HEK293 (cell line): ENCODE data around the gene AJUBA.

Experiments
- CTCF ChIA-PET: fragments of 350-600 bp; formaldehyde crosslinking; extraction: SDS; loops from one replicate; lab custom pipeline; 2021; ENCODE audit warnings: antibody characterized with exemption; lab: Yijun Ruan, JAX
- POLR2A ChIA-PET: fragments of 300-600 bp; formaldehyde crosslinking; extraction: SDS; loops from one replicate; lab custom pipeline; 2020; ENCODE audit warnings: antibody characterized with exemption, inconsistent platforms; lab: Yijun Ruan, JAX
- H3K27ac ChIP-seq: fragments of 200-500 bp; sonication (Bioruptor generic); 2 replicates; pipeline ENCODE4 v1.5.1; 2014; ENCODE audit warnings: low read depth, low read length, control low read depth, inconsistent platforms; ENCODE audit errors: extremely low read depth
- H3K36me3 ChIP-seq, 2 experiments: fragments of 200-500 bp in 1 of 2; sonication (Bioruptor generic) in 1 of 2; 1 replicate in 1 of 2; 2 replicates in 1 of 2; pipeline ENCODE4 v1.5.1; 2014 to 2017; ENCODE audit warnings: inconsistent platforms in 2 of 2, low read length in 2 of 2; ENCODE audit not compliant: control insufficient read depth in 2 of 2, insufficient read depth in 1 of 2
- H3K4me1 ChIP-seq: fragments of 200-500 bp; sonication (Bioruptor generic); 2 replicates; pipeline ENCODE4 v1.5.1; 2014; ENCODE audit warnings: mild to moderate bottlenecking, low read length, inconsistent platforms; ENCODE audit not compliant: control insufficient read depth, insufficient read depth
- H3K4me3 ChIP-seq: 2 replicates; pipeline ENCODE4 v1.5.1; 2011; ENCODE audit warnings: low read depth, mild to moderate bottlenecking, control low read depth, low read length, moderate library complexity
- H3K9me3 ChIP-seq: fragments of 200-500 bp; sonication (Bioruptor generic); 2 replicates; pipeline ENCODE4 v1.5.1; 2014; ENCODE audit warnings: low read depth, low read length, inconsistent platforms; ENCODE audit not compliant: control insufficient read depth, insufficient read depth
- BCL11A ChIP-seq: fragments of 450-650 bp; formaldehyde crosslinking; IDR thresholded peaks from 2 replicates; pipeline ENCODE4 v1.5.1; 2016; ENCODE audit warnings: low read depth, missing biosample characterization, missing genetic modification characterization
- CTCF ChIP-seq: fragments of 450-650 bp; formaldehyde crosslinking; IDR thresholded peaks from 2 replicates; pipeline ENCODE4 v1.5.1; 2016; ENCODE audit warnings: missing biosample characterization, missing genetic modification characterization
- EGR2 ChIP-seq: fragments of 450-650 bp; formaldehyde crosslinking; IDR thresholded peaks from 2 replicates; pipeline ENCODE4 v1.5.1; 2016; ENCODE audit warnings: low read depth, missing biosample characterization, missing genetic modification characterization
- HIC1 ChIP-seq: fragments of 450-650 bp; formaldehyde crosslinking; IDR thresholded peaks from 2 replicates; pipeline ENCODE4 v1.5.1; 2016; ENCODE audit warnings: missing biosample characterization, missing genetic modification characterization
- IKZF3 ChIP-seq: fragments of 450-650 bp; IDR thresholded peaks from 2 replicates; pipeline ENCODE4 v1.5.0; 2018; ENCODE audit warnings: missing biosample characterization, mild to moderate bottlenecking, missing genetic modification characterization, moderate library complexity
- KLF16 ChIP-seq: fragments of 450-650 bp; formaldehyde crosslinking; IDR thresholded peaks from 2 replicates; pipeline ENCODE4 v1.5.1; 2017; ENCODE audit warnings: missing biosample characterization, missing genetic modification characterization
- KLF8 ChIP-seq: fragments of 450-650 bp; formaldehyde crosslinking; IDR thresholded peaks from 2 replicates; pipeline ENCODE4 v1.5.1; 2016; ENCODE audit warnings: missing biosample characterization, missing genetic modification characterization
- PRDM1 ChIP-seq: fragments of 450-650 bp; formaldehyde crosslinking; IDR thresholded peaks from 2 replicates; pipeline ENCODE4; 2016; ENCODE audit warnings: missing biosample characterization, missing genetic modification characterization
- PRDM10 ChIP-seq: fragments of 450-650 bp; formaldehyde crosslinking; IDR thresholded peaks from 2 replicates; pipeline ENCODE4 v1.5.1; 2016; ENCODE audit warnings: missing biosample characterization, missing genetic modification characterization
- SCRT2 ChIP-seq: fragments of 450-650 bp; formaldehyde crosslinking; IDR thresholded peaks from 2 replicates; pipeline ENCODE4 v1.5.1; 2016; ENCODE audit warnings: missing biosample characterization, missing genetic modification characterization
- SP3 ChIP-seq: fragments of 450-650 bp; formaldehyde crosslinking; IDR thresholded peaks from 2 replicates; pipeline ENCODE4 v1.5.1; 2016; ENCODE audit warnings: missing biosample characterization, missing genetic modification characterization
- ZBTB17 ChIP-seq: fragments of 450-650 bp; formaldehyde crosslinking; IDR thresholded peaks from 2 replicates; pipeline ENCODE4 v1.5.1; 2016; ENCODE audit warnings: missing biosample characterization, missing genetic modification characterization
- ZBTB48 ChIP-seq: fragments of 450-650 bp; formaldehyde crosslinking; IDR thresholded peaks from 2 replicates; pipeline ENCODE4 v1.5.1; 2016; ENCODE audit warnings: missing biosample characterization, missing genetic modification characterization
- ZIC2 ChIP-seq: fragments of 450-650 bp; formaldehyde crosslinking; IDR thresholded peaks from 2 replicates; pipeline ENCODE4 v1.5.1; 2016; ENCODE audit warnings: missing biosample characterization, missing genetic modification characterization
- ZNF155 ChIP-seq: fragments of 450-650 bp; formaldehyde crosslinking; IDR thresholded peaks from 2 replicates; pipeline ENCODE4 v1.5.1; 2016; ENCODE audit warnings: missing biosample characterization, missing genetic modification characterization
- ZNF341 ChIP-seq: fragments of 450-650 bp; formaldehyde crosslinking; IDR thresholded peaks from 2 replicates; pipeline ENCODE4; 2016; ENCODE audit warnings: low read depth, missing biosample characterization, missing genetic modification characterization
- ZNF366 ChIP-seq: fragments of 450-650 bp; formaldehyde crosslinking; conservative IDR thresholded peaks from 2 replicates; pipeline ENCODE4 v1.5.1; 2016; ENCODE audit warnings: missing biosample characterization, missing genetic modification characterization
- ZNF394 ChIP-seq: fragments of 450-650 bp; formaldehyde crosslinking; IDR thresholded peaks from 2 replicates; pipeline ENCODE4 v1.5.1; 2016; ENCODE audit warnings: missing biosample characterization, missing genetic modification characterization, mild to moderate bottlenecking, moderate library complexity, borderline replicate concordance
- ZNF449 ChIP-seq: fragments of 450-650 bp; formaldehyde crosslinking; IDR thresholded peaks from 2 replicates; pipeline ENCODE4 v1.5.1; 2017; ENCODE audit warnings: missing biosample characterization, mild to moderate bottlenecking, missing genetic modification characterization, moderate library complexity
- ZNF600 ChIP-seq: fragments of 450-650 bp; formaldehyde crosslinking; IDR thresholded peaks from 2 replicates; pipeline ENCODE4 v1.5.1; 2016; ENCODE audit warnings: missing biosample characterization, missing genetic modification characterization
- ZNF629 ChIP-seq: fragments of 450-650 bp; formaldehyde crosslinking; IDR thresholded peaks from 2 replicates; pipeline ENCODE4 v1.5.1; 2017; ENCODE audit warnings: missing biosample characterization, missing genetic modification characterization
- ZNF654 ChIP-seq: fragments of 450-650 bp; formaldehyde crosslinking; IDR thresholded peaks from 2 replicates; pipeline ENCODE4 v1.5.1; 2016; ENCODE audit warnings: low read depth, missing biosample characterization, missing genetic modification characterization
- ZNF777 ChIP-seq: fragments of 450-650 bp; formaldehyde crosslinking; IDR thresholded peaks from 2 replicates; pipeline ENCODE4 v1.5.1; 2017; ENCODE audit warnings: missing biosample characterization, missing genetic modification characterization, borderline replicate concordance

AJUBA gene

GRCh38 chr14:22974530-22975313 lies 7.6 kb downstream of the AJUBA start:
- Histone ChIP-seq H3K27ac (no peak overlapping the region), H3K36me3 (peaks cover 0 to 44% of the 10 kb centered on the region in 2 experiments; a peak in 2 of 3 replicates), H3K4me3 (no peak overlapping the region), H3K4me1 (peaks cover 25% of the 10 kb centered on the region), H3K9me3 (no peaks in the 10 kb centered on the region)
- TF ChIP-seq EGR2 (tag by site-specific recombination), result no peak
- peak; percentile 74 for TF ChIP-seq SCRT2 (tag by site-specific recombination)
- no peak for TF ChIP-seq ZNF629
- peak; percentile 78 for TF ChIP-seq PRDM10 (tag by site-specific recombination)
- TF ChIP-seq ZIC2 (tag by site-specific recombination), result no peak
- no peak for TF ChIP-seq KLF16
- ChIA-PET POLR2A (interaction anchor here (0.6 to 3.0 kb wide), 4 partner anchors 11 to 94 kb away, joined by 6 to 18 read pairs (median 7); no protein-coding TSS in a partner anchor), CTCF (interaction anchor here (0.6 to 7.9 kb wide), 7 partner anchors 11 to 103 kb away, joined by 3 to 227 read pairs (median 7); partner anchors contain the start of genes AJUBA and CDH24)

- ChIA-PET CTCF (interaction anchor here (0.7 to 7.9 kb wide), 16 partner anchors 12 to 416 kb away, joined by 3 to 227 read pairs (median 12); partner anchors contain the start of genes ACIN1, AJUBA, C14orf119 and CDH24), POLR2A (interaction anchor here (0.7 to 3.6 kb wide), 8 partner anchors 9 to 403 kb away, joined by 3 to 31 read pairs (median 7); partner anchors contain the start of genes AJUBA and CDH24)
- peaks cover 0 to 42% of the 10 kb centered on the region in 2 experiments; a peak in 2 of 3 replicates for H3K36me3 ChIP-seq
- H3K4me1 ChIP-seq, result peaks cover 20% of the 10 kb centered on the region
- no peak overlapping the region for H3K4me3 ChIP-seq
- H3K9me3 ChIP-seq, result no peaks in the 10 kb centered on the region
- no peak overlapping the region for H3K27ac ChIP-seq
- TF ChIP-seq IKZF3 (peak; percentile 83), SP3 (tag by site-specific recombination) (no peak), PRDM1 (tag by site-specific recombination) (peak; percentile 77), ZNF341 (tag by site-specific recombination) (peak; percentile 67; the same call in 1 of the 2 replicates), ZNF155 (tag by site-specific recombination) (no peak), CTCF (peak; percentile 63), ZNF366 (tag by site-specific recombination) (peak; percentile 64; the same call in 1 of the 2 replicates), ZBTB17 (tag by site-specific recombination) (peak; percentile 25; the same call in 1 of the 2 replicates), ZNF449 (tag by site-specific recombination) (no peak), KLF8 (no peak), ZNF394 (tag by site-specific recombination) (no peak), BCL11A (tag by site-specific recombination) (no peak), HIC1 (tag by site-specific recombination) (no peak), ZNF600 (tag by site-specific recombination) (peak; percentile 59; the same call in 1 of the 2 replicates), ZNF777 (tag by site-specific recombination) (no peak), ZBTB48 (tag by site-specific recombination) (peak; percentile 84), ZNF654 (tag by site-specific recombination) (peak; percentile 62)
These were observed 8.9 kb downstream of the AJUBA start for GRCh38 chr14:22973217-22974032.
